NCI-H1694 (cell line): ENCODE measurements around the gene NIN.
A peak's percentile ranks its signal among the peaks of the same experiment; 100 is the strongest.

Experiments used
- DNase-seq: peaks from one replicate; lab custom pipeline; 2025; lab: John Stamatoyannopoulos, UW

The NIN gene, protein sequence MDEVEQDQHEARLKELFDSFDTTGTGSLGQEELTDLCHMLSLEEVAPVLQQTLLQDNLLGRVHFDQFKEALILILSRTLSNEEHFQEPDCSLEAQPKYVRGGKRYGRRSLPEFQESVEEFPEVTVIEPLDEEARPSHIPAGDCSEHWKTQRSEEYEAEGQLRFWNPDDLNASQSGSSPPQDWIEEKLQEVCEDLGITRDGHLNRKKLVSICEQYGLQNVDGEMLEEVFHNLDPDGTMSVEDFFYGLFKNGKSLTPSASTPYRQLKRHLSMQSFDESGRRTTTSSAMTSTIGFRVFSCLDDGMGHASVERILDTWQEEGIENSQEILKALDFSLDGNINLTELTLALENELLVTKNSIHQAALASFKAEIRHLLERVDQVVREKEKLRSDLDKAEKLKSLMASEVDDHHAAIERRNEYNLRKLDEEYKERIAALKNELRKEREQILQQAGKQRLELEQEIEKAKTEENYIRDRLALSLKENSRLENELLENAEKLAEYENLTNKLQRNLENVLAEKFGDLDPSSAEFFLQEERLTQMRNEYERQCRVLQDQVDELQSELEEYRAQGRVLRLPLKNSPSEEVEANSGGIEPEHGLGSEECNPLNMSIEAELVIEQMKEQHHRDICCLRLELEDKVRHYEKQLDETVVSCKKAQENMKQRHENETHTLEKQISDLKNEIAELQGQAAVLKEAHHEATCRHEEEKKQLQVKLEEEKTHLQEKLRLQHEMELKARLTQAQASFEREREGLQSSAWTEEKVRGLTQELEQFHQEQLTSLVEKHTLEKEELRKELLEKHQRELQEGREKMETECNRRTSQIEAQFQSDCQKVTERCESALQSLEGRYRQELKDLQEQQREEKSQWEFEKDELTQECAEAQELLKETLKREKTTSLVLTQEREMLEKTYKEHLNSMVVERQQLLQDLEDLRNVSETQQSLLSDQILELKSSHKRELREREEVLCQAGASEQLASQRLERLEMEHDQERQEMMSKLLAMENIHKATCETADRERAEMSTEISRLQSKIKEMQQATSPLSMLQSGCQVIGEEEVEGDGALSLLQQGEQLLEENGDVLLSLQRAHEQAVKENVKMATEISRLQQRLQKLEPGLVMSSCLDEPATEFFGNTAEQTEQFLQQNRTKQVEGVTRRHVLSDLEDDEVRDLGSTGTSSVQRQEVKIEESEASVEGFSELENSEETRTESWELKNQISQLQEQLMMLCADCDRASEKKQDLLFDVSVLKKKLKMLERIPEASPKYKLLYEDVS (N-terminal part only)

DNA sequence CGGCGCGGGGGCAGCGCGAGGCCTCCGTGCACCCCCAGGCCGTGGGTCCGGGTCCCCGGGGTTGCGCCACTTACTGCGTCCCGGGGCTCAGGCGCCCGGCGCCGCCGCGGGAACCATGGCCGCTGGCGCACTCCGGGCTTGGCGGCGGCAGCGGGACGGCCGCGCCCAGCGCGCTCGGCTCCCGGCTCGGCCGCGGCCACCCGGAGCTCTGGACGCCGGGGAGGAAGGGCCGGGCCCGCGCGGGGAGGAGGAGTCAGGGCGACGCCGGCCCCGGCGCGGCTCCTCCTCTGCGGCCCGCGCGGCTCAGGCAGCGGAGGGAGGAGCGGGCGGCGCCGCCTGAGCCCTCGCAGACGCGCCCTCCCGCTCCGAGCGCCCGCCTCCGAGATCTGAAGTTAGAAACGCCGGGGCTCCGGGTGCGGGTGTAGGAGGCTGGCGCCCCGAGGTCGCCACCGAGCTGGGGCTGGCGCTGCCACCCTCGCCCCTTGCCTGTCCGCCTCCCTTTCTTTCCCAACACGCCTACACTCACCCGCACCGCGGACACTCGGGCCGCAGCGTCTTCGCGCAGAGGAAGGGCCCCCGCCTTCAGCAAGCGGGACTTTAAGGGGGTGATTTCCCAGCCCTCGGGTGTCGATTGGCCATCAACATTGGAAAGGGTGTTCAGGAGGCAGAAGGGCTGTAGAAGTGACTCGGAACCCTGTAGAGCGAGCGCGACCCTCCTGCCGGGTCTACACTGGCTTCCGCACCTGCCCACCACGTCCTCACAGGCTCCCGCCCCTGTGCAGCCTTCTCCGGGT is at the start of gene NIN:
TSS of gene NIN (minus strand) at position 231 of the 794 bp plus-strand sequence. CDS start 9,106 bp downstream, outside the sequence.
- no peak for DNase-seq

- no peak for DNase-seq
These were observed 44.6 kb upstream of the NIN start for GRCh38 chr14:50875359-50876070.

DNA sequence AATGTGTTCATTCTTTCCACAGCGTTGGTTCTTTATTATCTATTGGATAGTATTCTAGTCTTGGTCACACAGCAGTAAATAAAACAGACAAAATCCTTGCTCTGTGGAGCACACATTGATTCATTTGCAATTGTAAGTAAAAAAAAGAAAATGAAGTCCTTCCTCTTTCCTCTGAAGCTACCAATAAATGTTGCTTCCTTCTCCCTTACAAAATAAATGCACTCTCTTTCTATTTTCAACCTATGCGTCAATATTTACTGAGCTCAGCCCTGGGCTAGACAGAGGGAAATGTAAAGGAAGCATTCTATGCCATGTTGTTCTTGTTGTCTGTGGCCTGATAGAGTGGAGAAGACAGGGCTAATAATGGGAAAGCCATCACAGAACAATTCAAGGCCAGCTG is 43.8 kb upstream of the NIN start:
- DNase-seq, result no peak

- no peak for DNase-seq
These were observed 41.2 kb upstream of the NIN start, which contains the start of gene ABHD12B for GRCh38 chr14:50871914-50872732. Gene ABHD12B, plus strand, starts transcription at chr14:50872053. Its CDS starts 122 bp downstream, at chr14:50872175.

- DNase-seq, result no peak
These were observed 40.3 kb upstream of the NIN start for GRCh38 chr14:50871228-50871627.

DNA sequence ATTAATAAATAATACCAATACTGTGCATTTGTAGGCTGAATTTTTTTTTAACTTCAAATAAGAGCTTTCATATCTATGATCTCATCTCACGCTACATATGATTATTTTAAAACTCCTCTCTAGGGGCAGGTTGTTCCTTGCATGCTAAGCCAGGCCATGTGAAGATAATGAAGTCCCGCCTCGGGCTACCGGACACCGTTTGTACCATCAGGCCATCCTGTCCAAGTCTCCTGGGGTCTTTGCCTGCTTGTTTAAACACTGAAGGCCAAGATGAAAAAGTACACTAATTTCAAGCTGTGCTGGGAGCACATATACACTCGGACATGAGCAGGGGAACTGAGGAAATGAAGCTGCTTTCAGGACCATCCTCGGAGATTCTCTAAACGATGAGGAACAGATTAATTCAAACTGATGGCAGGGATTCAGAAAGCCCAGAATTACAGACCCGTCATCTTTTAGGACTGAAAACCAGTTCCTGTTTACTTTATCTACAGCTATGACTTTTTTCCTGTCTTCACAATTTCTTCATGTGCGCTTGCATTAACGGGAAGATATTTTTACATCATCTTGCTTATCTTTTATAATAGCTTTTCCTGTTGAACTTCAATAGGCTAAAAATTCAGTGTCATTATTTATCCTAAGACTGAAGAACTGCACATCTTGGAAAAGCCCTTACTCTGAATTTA is 34.6 kb upstream of the NIN start:
- no peak for DNase-seq

GRCh38 chr14:50864946-50865345 is 34.0 kb upstream of the NIN start:
- DNase-seq, result no peak

GRCh38 chr14:50864237-50864636 is 33.3 kb upstream of the NIN start:
- DNase-seq, result no peak

GRCh38 chr14:50862036-50862570 is 31.1 kb upstream of the NIN start:
- no peak for DNase-seq

- DNase-seq, result peak; percentile 95
These were observed 29.6 kb upstream of the NIN start for GRCh38 chr14:50860478-50861086.

GRCh38 chr14:50859296-50859624 is 28.3 kb upstream of the NIN start:
- DNase-seq, result no peak

DNA sequence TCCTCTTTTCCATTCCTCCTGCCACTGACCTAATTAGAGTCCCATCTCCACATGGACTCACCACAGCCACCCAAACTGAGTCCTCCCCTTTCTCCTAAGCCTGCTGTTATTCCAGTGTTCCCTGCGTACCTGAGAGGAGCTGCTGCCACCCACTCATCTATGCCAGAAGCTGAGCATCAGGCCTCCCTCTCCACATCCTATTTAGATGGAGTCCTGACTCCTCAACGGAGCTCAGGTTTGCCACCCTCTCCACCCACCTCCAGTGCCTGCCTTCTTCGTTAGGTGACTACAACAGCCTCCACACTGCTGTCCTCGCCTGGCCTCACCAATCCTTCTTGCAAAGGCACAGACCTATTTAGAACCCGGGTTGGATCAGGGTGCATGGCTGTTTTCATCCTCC is 25.7 kb upstream of the NIN start:
- DNase-seq, result no peak

- DNase-seq, result no peak
These were observed 24.6 kb upstream of the NIN start for GRCh38 chr14:50855558-50855957.

- DNase-seq, result no peak
These were observed 23.6 kb upstream of the NIN start for GRCh38 chr14:50854521-50854920.

- no peak for DNase-seq
These were observed 22.9 kb upstream of the NIN start for GRCh38 chr14:50853891-50854290.

DNA sequence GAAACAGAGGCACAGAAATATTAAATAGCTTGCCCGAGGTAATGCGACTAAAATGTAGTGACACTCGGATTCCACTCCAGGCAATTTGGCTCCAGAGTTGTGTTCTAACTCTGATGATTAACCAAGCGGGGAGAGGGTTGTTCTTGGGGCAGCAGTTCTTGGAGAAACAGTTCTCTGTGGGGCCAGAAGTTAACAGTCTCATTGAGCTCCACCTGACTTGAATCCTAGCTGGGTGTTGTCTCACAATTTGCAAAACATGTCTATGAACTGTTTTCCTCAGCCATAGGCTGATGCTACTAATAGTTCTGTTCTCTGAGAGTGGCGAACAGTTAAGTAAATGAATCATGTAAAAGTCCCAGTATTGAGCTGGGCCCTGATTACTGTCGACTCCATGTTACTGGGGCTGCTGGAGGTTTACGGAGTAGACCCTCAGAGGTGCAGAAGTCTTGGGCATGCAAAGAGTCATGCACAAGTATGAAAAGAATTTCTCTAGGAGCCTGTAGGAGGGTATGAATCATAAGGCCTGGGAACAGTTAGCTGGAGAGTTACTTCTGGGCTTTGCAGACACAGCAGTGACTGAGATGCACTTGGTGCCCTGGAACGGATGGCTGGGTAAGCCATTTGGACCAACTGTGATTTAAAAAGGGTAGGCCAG is 15.4 kb upstream of the NIN start:
- no peak for DNase-seq

DNA sequence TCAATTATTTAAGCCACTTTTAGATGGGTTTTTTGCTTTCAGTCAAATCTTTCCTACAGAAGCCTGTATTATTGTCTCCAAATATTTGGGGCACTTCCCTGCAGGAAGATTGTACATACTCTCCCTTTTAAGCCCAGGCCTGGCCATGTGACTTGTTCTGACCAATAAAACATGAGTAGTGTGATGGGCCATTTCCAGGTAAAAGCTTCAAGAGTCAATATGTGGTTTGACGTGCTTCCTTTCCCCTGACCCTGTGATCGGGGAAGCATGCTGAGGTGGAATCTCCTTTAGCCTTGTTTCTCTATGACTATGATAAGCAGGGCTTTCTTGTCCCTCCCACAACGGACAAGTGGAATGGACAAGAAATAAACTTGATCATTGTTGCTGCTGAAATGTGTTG is 14.2 kb upstream of the NIN start:
- no peak for DNase-seq

GRCh38 chr14:50844391-50844790 is 13.4 kb upstream of the NIN start:
- no peak for DNase-seq
